ENCODE data around the gene ELK1.

The ELK1 gene

GRCh38 chrX:47610511-47610910 is 39.9 kb downstream of the ELK1 start:
- no peak for DNase-seq

- DNase-seq: peak; percentile 44
These were observed 42.1 kb downstream of the ELK1 start for GRCh38 chrX:47608130-47608810.

- no peak for DNase-seq
These were observed 43.3 kb downstream of the ELK1 start for GRCh38 chrX:47607091-47607490.

- peak; percentile 38 for DNase-seq
These were observed 45.3 kb downstream of the ELK1 start for GRCh38 chrX:47605024-47605423.

GRCh38 chrX:47603125-47603524 is 47.2 kb downstream of the ELK1 start:
- peak; percentile 19 for DNase-seq

- DNase-seq: no peak
These were observed 53.1 kb downstream of the ELK1 start for GRCh38 chrX:47597222-47597621.

GRCh38 chrX:47596256-47596655 is 54.1 kb downstream of the ELK1 start:
- no peak for DNase-seq

- DNase-seq: peak; percentile 33
These were observed 54.6 kb downstream of the ELK1 start for GRCh38 chrX:47595716-47596251.

- no peak for DNase-seq
These were observed 56.8 kb downstream of the ELK1 start for GRCh38 chrX:47593522-47593921.

GRCh38 chrX:47590984-47591383 is 59.4 kb downstream of the ELK1 start:
- peak; percentile 33 for DNase-seq

- DNase-seq: peak; percentile 44
These were observed 62.2 kb downstream of the ELK1 start for GRCh38 chrX:47587906-47588735.

GRCh38 chrX:47587091-47587891 is 63.1 kb downstream of the ELK1 start:
- peak; percentile 44 for DNase-seq

- peak; percentile 45 for DNase-seq
These were observed 64.1 kb downstream of the ELK1 start for GRCh38 chrX:47586043-47586787.

Measured in activated CD8-positive, alpha-beta memory T cell treated with anti-CD3 and anti-CD28 coated beads for 24 hours (primary cell).